ENCODE measurements around the gene EPB41L4A.
A peak's percentile ranks its signal among the peaks of the same experiment; 100 is the strongest.

The EPB41L4A gene

GRCh38 chr5:112183874-112184273 is 235.2 kb downstream of the EPB41L4A start:
- no peak for DNase-seq (ENCODE audit: low read depth)
- no peak overlapping the region for H3K4me3 ChIP-seq (ENCODE audit: low read depth, low read length)

GRCh38 chr5:112183103-112183711 is 235.9 kb downstream of the EPB41L4A start:
- no peak for DNase-seq (ENCODE audit: low read depth)
- H3K4me3 ChIP-seq (ENCODE audit: low read depth, low read length), result no peak overlapping the region

GRCh38 chr5:112179290-112179689 is 239.8 kb downstream of the EPB41L4A start:
- DNase-seq (ENCODE audit: low read depth), result no peak
- H3K4me3 ChIP-seq (ENCODE audit: low read depth, low read length), result no peak overlapping the region

GRCh38 chr5:112174959-112175594 is 244.0 kb downstream of the EPB41L4A start:
- H3K4me3 ChIP-seq (ENCODE audit: low read depth, low read length), result peak overlapping the region; percentile 10
- no peak for DNase-seq (ENCODE audit: low read depth)

GRCh38 chr5:112165897-112166737 is 253.0 kb downstream of the EPB41L4A start:
- H3K4me3 ChIP-seq (ENCODE audit: low read depth, low read length), result no peak overlapping the region
- DNase-seq (ENCODE audit: low read depth), result no peak

GRCh38 chr5:112165399-112165798 is 253.7 kb downstream of the EPB41L4A start:
- DNase-seq (ENCODE audit: low read depth), result no peak
- no peak overlapping the region for H3K4me3 ChIP-seq (ENCODE audit: low read depth, low read length)

GRCh38 chr5:112163435-112163834 is 255.6 kb downstream of the EPB41L4A start:
- DNase-seq (ENCODE audit: low read depth), result no peak

GRCh38 chr5:112161392-112161748 is 257.7 kb downstream of the EPB41L4A start:
- no peak for DNase-seq (ENCODE audit: low read depth)
- H3K4me3 ChIP-seq (ENCODE audit: low read depth, low read length), result peak overlapping the region; percentile 98

More at GRCh38 chr5:112163435-112163834, 255.6 kb downstream of the EPB41L4A start:
- H3K4me3 ChIP-seq (ENCODE audit: low read depth, low read length), result no peak overlapping the region

GRCh38 chr5:112160652-112161391 is 258.3 kb downstream of the EPB41L4A start:
- DNase-seq (ENCODE audit: low read depth), result peak; percentile 78

GRCh38 chr5:112159435-112159834 is 259.6 kb downstream of the EPB41L4A start:
- no peak for DNase-seq (ENCODE audit: low read depth)
- H3K4me3 ChIP-seq (ENCODE audit: low read depth, low read length), result no peak overlapping the region

More at GRCh38 chr5:112160652-112161391, 258.3 kb downstream of the EPB41L4A start:
- H3K4me3 ChIP-seq (ENCODE audit: low read depth, low read length), result peak overlapping the region; percentile 98

GRCh38 chr5:112156211-112156610 is 262.9 kb downstream of the EPB41L4A start:
- H3K4me3 ChIP-seq (ENCODE audit: low read depth, low read length), result no peak overlapping the region
- no peak for DNase-seq (ENCODE audit: low read depth)

- DNase-seq (ENCODE audit: low read depth), result no peak
- no peak overlapping the region for H3K4me3 ChIP-seq (ENCODE audit: low read depth, low read length)
Observed at GRCh38 chr5:112154940-112155686, 264.0 kb downstream of the EPB41L4A start.

GRCh38 chr5:112149727-112150126 is 269.4 kb downstream of the EPB41L4A start:
- DNase-seq (ENCODE audit: low read depth), result no peak
- no peak overlapping the region for H3K4me3 ChIP-seq (ENCODE audit: low read depth, low read length)

GRCh38 chr5:112146323-112147226 is 272.5 kb downstream of the EPB41L4A start:
- no peak overlapping the region for H3K4me3 ChIP-seq (ENCODE audit: low read depth, low read length)
- peak; percentile 89 for DNase-seq (ENCODE audit: low read depth)

- no peak for DNase-seq (ENCODE audit: low read depth)
- H3K4me3 ChIP-seq (ENCODE audit: low read depth, low read length), result no peak overlapping the region
Observed at GRCh38 chr5:112143690-112144089, 275.4 kb downstream of the EPB41L4A start.

GRCh38 chr5:112142769-112143270 is 276.3 kb downstream of the EPB41L4A start:
- no peak overlapping the region for H3K4me3 ChIP-seq (ENCODE audit: low read depth, low read length)
- DNase-seq (ENCODE audit: low read depth), result no peak

GRCh38 chr5:112141582-112141981 is 277.5 kb downstream of the EPB41L4A start:
- no peak overlapping the region for H3K4me3 ChIP-seq (ENCODE audit: low read depth, low read length)
- no peak for DNase-seq (ENCODE audit: low read depth)

- no peak for DNase-seq (ENCODE audit: low read depth)
- no peak overlapping the region for H3K4me3 ChIP-seq (ENCODE audit: low read depth, low read length)
Observed at GRCh38 chr5:112138526-112138925, 280.6 kb downstream of the EPB41L4A start.

Measured in skeletal muscle cell (primary cell).